Natural killer cell (primary cell): Measurements from ENCODE around the gene SLC7A6OS. TPM values are rescaled to one million over a fixed set of nuclear protein-coding genes. Genes with fewer than 3 reads are reported as not detected.

Experiments used
- ATAC-seq, 3 donors: fragments of 150-1000 bp in 2 of 3; fragments of 200-7000 bp in 1 of 3; cut with Tn5 transposase; 1 replicate in 1 of 3; 2 replicates in 2 of 3; pipeline ENCODE4 v1.10.0; 2021; ENCODE audit warnings: mild to moderate bottlenecking in 2 of 3, moderate library complexity in 2 of 3
- DNase-seq, 2 donors: peaks; one replicate each; pipeline versions ENCODE4 v3.0.0 to v3.0.0-alpha.2; 2013 to 2021; ENCODE audit warnings: mixed read lengths in 1 of 2
- H3K27ac ChIP-seq: one replicate; pipeline ENCODE4 v1.5.1; 2013; ENCODE audit warnings: mild to moderate bottlenecking, low read length
- H3K27me3 ChIP-seq: one replicate; pipeline ENCODE4 v1.6.1; 2013; ENCODE audit warnings: low read length; ENCODE audit not compliant: control insufficient read depth, insufficient read depth
- H3K36me3 ChIP-seq: one replicate; pipeline ENCODE4 v1.6.1; 2013; ENCODE audit warnings: low read length; ENCODE audit not compliant: control insufficient read depth, insufficient read depth
- H3K4me1 ChIP-seq: one replicate; pipeline ENCODE4 v1.6.1; 2013; ENCODE audit warnings: low read length; ENCODE audit not compliant: control insufficient read depth, insufficient read depth
- H3K4me3 ChIP-seq: one replicate; pipeline ENCODE4 v1.5.1; 2013; ENCODE audit warnings: low read length
- H3K9me3 ChIP-seq: one replicate; pipeline ENCODE4 v1.6.1; 2013; ENCODE audit warnings: low read length; ENCODE audit not compliant: control insufficient read depth, insufficient read depth
- H3K27ac Mint-ChIP-seq, 2 donors: one replicate each; pipeline ENCODE4 v1.8.0; 2022; ENCODE audit warnings: mild to moderate bottlenecking in 2 of 2, mixed read lengths in 2 of 2, moderate library complexity in 1 of 2
- H3K27me3 Mint-ChIP-seq, 2 donors: one replicate each; pipeline ENCODE4 v1.8.0; 2022; ENCODE audit warnings: low read depth in 2 of 2, mixed read lengths in 2 of 2
- H3K36me3 Mint-ChIP-seq: one replicate; pipeline ENCODE4 v1.8.0; 2022; ENCODE audit warnings: mixed read lengths
- H3K4me1 Mint-ChIP-seq, 2 donors: one replicate each; pipeline ENCODE4 v1.8.0; 2022; ENCODE audit warnings: mixed read lengths in 2 of 2
- H3K4me3 Mint-ChIP-seq: one replicate; pipeline ENCODE4 v1.8.0; 2022; ENCODE audit warnings: mild to moderate bottlenecking, moderate library complexity, mixed read lengths
- H3K9me3 Mint-ChIP-seq, 2 donors: one replicate each; pipeline ENCODE4 v1.8.0; 2022; ENCODE audit warnings: mixed read lengths in 2 of 2
- CTCF ChIP-seq: fragments of 200-600 bp; IDR thresholded peaks from one replicate; pipeline ENCODE4 v1.8.0; 2022; ENCODE audit warnings: antibody characterized with exemption
- WGBS: methylation state at CpG from one replicate; pipeline ENCODE4 v1.1.7; 2013; ENCODE audit warnings: missing lambda C conversion rate; ENCODE audit not compliant: insufficient coverage; 5-methylcytosine and 5-hydroxymethylcytosine counted together
- intact Hi-C: fragments of 100-400 bp; cut with micrococcal nuclease; formaldehyde crosslinking; loops from one replicate; pipeline ENCODE4 v1.14.2; 2022
- total RNA-seq, 4 donors: library from RNA; stranded (reverse); fragments of 120-200 nt in 1 of 4; gene quantifications; one replicate each; pipeline versions ENCODE4 v1.2.3 to v1.2.4, GENCODE V29; 2013 to 2022

The SLC7A6OS gene
- total RNA-seq, 3 donors from 2014 or later (not counting 1 experiment from before 2014, with no cell fraction given): 46.3 to 57.3 (median 56.1) TPM

DNA sequence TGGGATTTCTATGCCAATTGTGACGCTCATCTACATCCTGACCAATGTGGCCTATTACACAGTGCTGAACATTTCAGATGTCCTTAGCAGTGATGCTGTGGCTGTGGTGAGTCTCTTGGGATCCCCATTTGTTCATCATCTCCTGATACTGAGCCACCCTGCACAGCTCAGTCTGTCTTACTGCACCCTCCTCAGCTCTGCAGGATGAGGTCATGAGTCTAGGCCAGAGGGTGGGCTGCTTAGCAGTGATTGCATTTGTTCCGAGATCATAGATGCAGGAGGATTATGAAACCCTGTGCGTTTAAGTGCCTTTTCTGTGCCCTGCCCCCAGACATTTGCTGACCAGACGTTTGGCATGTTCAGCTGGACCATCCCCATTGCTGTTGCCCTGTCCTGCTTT, 19.5 kb downstream of the SLC7A6OS start:
- 90% methylated on average over 4 of the region's 4 CpGs for WGBS
- intact Hi-C loops: no loop called here
- Mint-ChIP-seq H3K4me3 (peak overlapping the region; percentile 59), H3K36me3 (no peaks in the 10 kb centered on the region), H3K27me3 (no peaks in the 10 kb centered on the region), H3K27ac (peak overlapping the region; percentile 77 to 88), H3K9me3 (no peaks in the 10 kb centered on the region), H3K4me1 (peaks cover 62 to 66% of the 10 kb centered on the region in 2 donors)
- Histone ChIP-seq H3K27me3 (no peaks in the 10 kb centered on the region), H3K4me3 (no peak overlapping the region), H3K9me3 (no peaks in the 10 kb centered on the region), H3K4me1 (peaks cover 63% of the 10 kb centered on the region), H3K27ac (peak overlapping the region; percentile 77), H3K36me3 (peaks cover 53% of the 10 kb centered on the region)
- DNase-seq (no peak), ATAC-seq (no peak)
- no peak for TF ChIP-seq CTCF

- ATAC-seq (no peak), DNase-seq (no peak)
- H3K9me3 ChIP-seq: no peaks in the 10 kb centered on the region
- no peak for TF ChIP-seq CTCF
- peak overlapping the region; percentile 77 to 88 for H3K27ac Mint-ChIP-seq
- no peaks in the 10 kb centered on the region for H3K36me3 Mint-ChIP-seq
- WGBS: 97% methylated on average over 5 of the region's 6 CpGs
- H3K36me3 ChIP-seq: peaks cover 45% of the 10 kb centered on the region
- H3K4me1 ChIP-seq: peaks cover 70% of the 10 kb centered on the region
- H3K4me3 Mint-ChIP-seq: peak overlapping the region; percentile 75
- no peaks in the 10 kb centered on the region for H3K27me3 ChIP-seq
- no peak overlapping the region for H3K4me3 ChIP-seq
- H3K27me3 Mint-ChIP-seq: no peaks in the 10 kb centered on the region
- H3K9me3 Mint-ChIP-seq: no peaks in the 10 kb centered on the region
- peak overlapping the region; percentile 77 for H3K27ac ChIP-seq
- intact Hi-C loops: no loop called here
- H3K4me1 Mint-ChIP-seq: peaks cover 66 to 74% of the 10 kb centered on the region in 2 donors
Observed at GRCh38 chr16:68290450-68290849, 20.3 kb downstream of the SLC7A6OS start.

GRCh38 chr16:68289621-68290329, 21.0 kb downstream of the SLC7A6OS start:
- peaks cover 77% of the 10 kb centered on the region for H3K4me1 ChIP-seq
- DNase-seq: peak; percentile 31 to 64
- Mint-ChIP-seq H3K4me3 (peak overlapping the region; percentile 75), H3K9me3 (no peaks in the 10 kb centered on the region), H3K36me3 (no peaks in the 10 kb centered on the region), H3K27ac (peak overlapping the region; percentile 77 to 88), H3K27me3 (no peaks in the 10 kb centered on the region), H3K4me1 (peaks cover 71 to 81% of the 10 kb centered on the region in 2 donors)
- no peaks in the 10 kb centered on the region for H3K27me3 ChIP-seq
- H3K36me3 ChIP-seq: peaks cover 39% of the 10 kb centered on the region
- no peak overlapping the region for H3K4me3 ChIP-seq
- peak; percentile 67 to 84 (median 81) for ATAC-seq
- intact Hi-C loops: no loop called here
- TF ChIP-seq CTCF: no peak
- WGBS: 25% methylated on average over 3 of the region's 4 CpGs
- no peaks in the 10 kb centered on the region for H3K9me3 ChIP-seq
- H3K27ac ChIP-seq: peak overlapping the region; percentile 77
